Stimulated activated naive CD4-positive, alpha-beta T cell (primary cell): ENCODE measurements around the gene ZNF574.
"Not testable (repeated sequence)": the region's sequence is repeated elsewhere in the genome, so short reads cannot be mapped to it uniquely, and the experiment has no call there.

Source experiments
- DNase-seq, 6 experiments: peaks; one replicate each; lab custom pipeline; 2025; lab: John Stamatoyannopoulos, UW

Gene ZNF574

DNA sequence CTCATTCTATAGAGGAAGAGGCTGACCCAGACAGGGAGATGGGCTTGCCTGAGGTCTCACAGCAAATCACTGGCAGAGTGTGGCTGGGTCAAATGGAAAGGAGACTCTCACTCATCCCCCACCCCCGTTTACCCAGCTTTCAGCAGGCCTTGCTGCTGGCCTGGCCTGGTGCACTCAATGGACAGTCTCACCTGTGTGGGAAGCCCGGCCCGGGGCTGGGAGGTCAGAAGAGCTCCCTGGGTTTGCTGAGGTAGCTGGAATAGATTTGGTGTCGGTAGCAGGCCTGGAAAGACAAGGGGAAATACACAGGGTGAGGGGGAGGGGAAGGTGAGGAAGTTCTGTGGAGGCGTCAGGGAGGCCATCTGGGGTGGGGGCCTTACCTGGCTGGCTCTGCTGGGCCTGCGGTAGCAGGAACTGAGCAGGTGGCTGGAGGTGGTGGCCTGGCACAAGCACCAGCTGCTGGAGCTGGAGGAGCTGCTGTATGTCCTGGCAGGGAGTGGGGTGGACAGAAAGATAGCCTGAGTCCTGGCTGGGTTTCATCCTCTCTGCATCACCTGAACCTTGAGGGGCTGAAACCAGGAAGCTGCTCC lies 23.5 kb downstream of the ZNF574 start:
- DNase-seq = no peak

DNA sequence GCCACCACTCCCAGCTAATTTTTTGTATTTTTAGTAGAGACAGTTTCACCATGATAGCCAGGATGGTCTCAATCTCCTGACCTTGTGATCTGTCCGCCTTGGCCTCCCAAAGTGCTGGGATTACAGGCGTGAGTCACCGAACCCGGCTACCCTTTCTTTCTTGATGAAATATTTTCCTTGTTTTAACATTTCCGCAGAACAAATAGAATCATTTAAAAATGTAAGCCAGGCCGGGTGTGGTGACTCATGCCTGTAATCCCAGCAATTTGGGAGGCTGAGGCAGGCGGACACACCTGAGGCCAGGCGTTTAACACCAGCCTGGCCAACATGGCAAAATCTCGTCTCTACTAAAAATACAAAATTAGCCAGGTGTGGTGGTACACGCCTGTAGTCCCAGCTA lies 24.3 kb downstream of the ZNF574 start:
- DNase-seq = not testable (repeated sequence)

DNA sequence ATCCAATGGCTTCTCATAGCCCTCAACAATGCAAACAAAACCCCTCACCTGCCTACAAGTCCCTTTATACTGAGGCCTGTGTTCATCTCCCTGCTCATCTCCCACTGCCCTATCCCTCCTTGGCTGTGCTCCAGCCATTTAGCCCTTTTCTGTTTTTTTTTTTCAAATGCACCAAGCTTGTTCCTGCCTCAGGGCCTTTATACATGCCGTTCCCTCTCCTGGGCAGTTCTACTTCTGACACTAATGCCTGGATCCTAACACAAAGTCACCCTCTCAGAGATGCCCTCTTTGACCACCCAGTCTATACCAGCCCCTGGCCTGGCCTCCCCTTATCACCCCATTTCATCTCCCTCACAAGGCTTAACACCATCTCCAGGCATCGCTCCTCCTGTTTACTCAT lies 26.9 kb downstream of the ZNF574 start:
- DNase-seq = no peak

DNA sequence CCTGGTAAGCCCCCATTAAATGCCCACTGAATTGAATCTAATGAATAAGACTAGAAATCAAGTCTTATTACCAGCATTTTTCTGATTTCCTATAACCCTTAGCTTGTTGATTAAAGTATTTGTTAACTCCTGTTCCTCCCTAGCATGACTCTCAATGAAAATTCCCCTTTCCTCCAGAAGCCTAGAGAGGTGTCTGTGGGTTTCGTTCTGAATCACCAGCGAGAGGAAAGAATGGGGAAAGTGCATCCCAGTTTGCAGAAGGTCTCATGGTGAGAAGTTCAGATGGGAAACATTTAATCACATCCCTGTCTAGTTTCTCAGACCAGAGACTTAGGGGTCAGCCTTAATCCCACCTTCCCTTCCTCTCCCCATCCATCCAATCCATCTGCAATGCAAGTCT lies 29.4 kb downstream of the ZNF574 start:
- no peak for DNase-seq

DNA sequence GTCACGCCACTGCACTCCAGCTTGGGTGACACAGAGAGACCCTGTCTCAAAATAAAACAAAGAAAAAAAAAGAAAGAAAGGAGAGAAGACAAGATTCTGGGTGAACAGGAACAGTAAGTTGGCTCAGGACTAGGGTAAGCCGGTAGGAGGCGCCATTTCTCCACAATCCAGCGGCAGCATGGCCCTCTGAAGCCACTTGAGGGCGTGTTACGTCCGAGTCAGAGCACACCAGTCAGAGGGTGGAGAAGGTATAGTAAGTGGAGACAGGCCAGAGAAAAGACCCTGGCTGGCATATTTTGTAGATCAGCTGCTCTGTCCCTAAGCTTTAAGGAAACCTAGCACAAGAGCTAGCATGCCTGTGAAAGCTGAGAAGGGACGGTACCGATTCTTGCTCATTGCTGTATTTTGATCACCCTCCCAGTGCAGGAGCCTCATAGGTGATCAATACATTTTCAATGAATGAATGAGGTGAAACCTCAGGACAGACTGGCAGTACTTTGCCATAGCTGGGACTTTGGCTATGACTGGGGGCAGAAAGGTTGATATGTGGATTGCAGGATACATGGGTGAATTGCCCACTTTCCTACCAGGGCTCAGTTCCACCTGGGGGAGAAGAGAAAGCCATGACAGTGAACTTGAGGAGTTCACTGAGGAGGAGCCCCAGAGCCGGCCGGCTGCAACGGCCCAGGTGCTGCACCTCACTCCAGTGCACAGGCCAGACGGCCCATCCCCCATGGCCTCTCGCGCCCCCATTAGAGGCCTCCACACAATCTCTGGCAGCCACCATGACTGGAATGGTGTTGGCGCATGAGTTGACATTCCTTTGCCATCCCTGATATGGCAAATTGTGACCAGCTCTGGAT lies 32.8 kb downstream of the ZNF574 start:
- peak; percentile 75 to 91 (median 82) for DNase-seq

DNA sequence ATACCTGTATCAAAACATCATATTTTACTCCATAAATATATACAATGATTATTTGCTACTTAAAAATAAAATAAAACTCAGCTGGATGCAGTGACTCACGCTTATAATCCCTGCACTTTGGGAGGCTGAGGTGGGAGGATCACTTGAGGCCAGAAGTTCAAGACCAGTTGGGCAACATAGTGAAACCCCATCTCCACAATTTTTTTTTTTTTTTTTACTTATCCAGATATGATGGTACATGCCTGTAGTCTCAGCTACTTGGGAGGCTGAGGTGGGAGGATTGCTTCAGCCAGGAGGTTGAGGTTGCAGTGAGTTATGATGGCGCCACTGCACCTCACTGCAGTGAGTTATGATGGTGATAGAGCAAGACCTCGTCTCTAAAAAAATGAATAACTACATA lies 33.9 kb downstream of the ZNF574 start:
- no peak for DNase-seq

DNA sequence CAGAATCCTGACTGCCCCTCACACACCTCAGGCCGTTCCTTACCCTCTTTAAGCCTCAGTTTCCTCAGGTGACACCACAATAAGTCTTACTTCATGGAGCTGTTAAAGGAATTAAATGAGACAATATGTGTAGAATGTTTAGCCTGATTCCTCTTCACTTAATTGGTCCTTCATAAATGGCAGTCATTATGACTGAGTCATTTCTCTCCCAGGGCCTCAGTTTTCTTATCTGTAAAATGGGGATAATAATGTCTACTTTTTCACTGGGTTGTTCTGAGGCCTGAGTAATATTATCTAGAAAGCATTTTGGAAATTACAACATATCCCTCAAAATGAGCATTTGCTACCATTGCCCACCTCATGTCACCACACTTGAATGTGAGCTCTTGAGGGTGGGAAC lies 34.7 kb downstream of the ZNF574 start:
- no peak for DNase-seq

DNA sequence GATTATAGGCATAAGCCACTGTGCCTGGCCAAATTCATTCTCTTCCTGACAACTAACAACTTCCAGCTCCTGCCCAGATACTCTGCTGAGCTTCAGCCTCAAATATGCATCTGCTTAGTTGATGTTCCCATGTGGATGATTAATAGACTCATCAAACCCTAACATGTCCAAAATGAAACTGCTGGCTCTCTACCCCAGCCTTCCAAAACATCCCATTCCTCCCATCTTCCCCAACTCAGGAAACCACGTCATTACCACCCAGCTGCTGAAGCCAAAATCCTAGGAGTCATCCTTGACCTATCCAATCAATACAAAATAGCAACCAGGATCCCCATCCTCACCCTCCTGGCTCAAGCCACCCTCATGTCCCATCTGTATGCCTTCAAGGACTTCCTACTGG lies 35.4 kb downstream of the ZNF574 start:
- no peak for DNase-seq

DNA sequence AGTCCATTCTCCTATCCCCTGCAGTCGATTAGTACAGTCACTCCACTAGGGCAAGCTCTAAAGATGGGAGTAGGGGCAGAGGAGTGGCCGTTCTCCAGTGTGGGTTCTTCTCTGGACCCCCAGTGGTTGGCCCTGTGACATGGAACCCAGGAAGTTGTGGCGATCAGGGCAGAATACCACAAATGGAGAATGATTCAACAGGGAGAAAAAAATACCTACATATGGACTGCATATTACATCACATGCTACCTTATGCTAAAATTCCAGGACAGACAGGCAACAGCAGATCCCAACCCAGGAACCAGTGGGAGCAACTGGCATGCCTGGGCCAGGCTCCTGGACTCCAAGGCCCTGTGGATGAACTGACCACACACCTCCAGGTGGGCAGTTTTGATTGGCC lies 35.8 kb downstream of the ZNF574 start:
- DNase-seq = no peak

DNA sequence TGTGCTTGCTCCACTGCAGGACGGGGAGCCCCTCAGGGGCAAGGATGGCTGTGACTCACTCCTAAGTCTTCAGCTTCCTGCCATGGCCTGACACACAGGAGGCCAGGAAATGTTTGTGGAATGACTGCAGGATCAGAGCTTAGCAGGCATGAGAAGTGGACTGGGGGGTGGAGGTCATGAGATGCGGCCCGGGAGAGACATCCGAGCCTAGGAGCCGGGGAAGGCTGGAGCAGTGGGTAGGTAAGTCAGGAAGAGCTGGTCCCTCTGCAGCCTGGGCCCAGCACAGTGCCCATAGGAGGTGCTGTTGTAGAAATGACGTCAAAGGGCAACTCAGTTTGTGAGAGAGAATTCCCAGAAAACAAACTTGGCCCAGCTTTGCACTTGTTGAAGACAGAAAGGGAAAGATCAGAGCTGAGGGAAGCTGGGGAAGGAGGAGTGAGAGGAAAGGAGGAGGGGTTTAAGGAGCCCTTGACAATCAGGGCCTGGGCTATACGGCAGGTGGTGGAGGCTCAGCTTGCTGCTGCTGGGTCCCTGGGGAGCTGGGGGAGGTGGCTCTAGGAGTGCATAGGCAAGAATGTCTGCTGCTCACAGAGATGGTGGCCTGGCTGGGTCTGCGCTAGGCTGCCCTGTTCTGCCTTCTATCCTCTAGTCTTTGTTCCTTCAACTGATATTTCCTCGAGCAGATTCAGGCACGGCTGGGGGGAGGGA lies 37.8 kb downstream of the ZNF574 start:
- DNase-seq = no peak

DNA sequence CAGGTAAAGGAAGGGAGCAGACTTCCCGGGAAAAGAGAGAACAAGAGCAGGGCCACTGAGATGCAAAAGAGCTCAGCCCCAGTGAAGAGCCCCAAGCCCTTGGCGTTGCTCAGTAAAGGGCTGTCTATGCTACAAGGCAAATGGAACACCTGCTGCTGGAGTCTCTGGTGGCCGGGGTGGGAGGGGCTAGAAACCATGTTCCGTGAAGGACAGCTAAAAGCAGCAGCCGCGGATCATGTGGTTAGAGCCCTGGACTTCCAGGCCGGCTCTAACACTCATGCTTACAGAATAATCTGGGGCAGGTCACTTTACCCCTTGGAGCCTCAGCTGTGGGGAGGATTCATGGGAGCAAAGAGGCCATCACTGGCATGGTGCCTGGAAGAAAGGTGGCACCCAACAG lies 38.4 kb downstream of the ZNF574 start:
- no peak for DNase-seq

DNA sequence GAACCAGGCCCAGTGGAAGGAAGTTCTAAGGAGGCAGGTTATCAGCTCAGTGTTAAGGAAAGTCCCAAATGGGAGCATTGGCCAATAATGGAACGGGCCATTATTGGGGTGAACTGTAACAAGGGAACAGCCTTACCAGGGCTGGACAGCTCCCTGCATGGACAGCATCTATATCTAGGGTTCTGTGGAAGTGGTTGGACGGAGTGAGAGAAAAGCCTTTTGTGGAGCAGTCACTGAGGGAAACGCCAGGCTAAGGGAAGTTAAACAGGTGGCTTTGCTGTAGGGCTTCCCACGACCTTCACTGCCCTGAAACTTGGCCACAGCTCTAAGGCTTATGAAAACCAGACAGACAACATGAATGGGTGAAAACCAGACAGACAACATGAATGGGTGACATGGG lies 39.3 kb downstream of the ZNF574 start:
- DNase-seq = no peak

DNA sequence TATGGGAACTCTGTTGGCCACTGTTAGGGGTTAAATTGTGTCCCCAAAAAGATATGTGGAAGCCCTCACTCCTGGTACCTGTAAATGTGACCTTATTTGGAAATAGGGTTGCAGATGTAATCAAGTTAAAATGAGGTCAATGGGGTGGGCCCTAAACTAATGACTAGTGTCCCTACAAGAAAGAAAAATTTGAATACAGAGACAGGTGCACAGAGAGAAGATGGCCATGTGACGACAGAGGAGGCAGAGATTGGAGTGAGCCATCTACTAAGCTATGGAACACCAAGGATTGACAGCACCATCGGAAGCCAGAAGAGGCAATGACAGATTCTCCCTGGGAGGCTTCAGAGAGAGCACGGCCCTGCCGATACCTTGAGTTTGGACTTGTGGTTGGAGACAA lies 39.7 kb downstream of the ZNF574 start:
- DNase-seq = no peak

DNA sequence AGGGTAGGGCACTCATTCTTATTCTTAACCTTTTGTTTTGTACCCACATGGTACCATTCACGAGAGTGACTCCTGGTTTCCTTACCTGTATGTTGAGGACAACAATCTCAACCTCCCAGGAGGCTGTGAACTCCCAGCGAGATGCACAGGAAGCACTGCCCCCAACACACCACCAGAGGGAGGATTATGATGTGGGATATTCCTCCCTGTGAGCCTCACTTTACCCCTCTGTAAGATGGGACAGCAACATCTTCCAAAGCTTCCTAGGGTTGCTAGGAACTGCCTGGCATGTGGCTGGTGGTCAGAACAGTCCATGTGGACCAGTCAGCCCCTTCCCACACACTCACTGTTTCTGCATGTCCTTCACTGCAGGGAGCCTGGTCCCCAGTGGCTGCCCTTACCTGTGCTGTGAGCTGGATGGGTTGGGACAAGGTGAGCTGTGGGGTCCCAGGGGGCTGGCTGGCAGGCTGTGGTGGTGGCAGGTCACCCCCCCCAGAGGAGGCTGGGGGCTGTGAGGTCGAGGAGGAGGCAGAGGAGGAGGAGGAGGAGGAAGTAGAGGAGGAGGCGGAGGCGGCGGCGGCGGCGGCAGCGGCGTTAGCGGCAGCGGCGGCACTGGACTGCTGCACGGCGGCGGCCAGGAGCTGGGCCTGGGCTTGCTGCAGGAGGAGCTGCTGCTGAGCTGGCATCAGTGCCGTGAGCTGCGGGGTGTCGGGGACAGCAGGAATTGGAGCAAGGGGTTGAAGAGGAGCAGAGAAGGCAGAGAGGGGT lies 40.5 kb downstream of the ZNF574 start:
- no peak for DNase-seq

DNA sequence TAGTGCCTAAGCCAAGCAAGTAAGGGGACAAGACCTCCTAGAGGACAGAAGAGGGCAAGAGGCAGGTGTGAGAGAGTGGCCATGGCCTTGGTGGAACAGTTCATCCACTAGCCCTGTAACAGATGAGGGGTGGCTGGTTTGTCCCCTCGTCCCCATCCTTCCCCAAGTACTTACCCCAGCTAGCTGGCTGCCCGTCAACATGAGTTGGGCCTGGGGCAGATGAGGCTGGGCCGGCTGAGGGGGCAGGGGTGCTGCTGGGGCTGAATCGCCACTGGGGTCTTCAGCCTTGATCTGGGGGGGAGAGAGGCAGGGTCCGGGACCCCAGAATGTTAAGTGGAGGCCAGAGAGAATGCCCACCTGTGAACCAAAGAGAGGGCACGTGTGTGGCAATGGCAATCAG lies 41.1 kb downstream of the ZNF574 start:
- no peak for DNase-seq

DNA sequence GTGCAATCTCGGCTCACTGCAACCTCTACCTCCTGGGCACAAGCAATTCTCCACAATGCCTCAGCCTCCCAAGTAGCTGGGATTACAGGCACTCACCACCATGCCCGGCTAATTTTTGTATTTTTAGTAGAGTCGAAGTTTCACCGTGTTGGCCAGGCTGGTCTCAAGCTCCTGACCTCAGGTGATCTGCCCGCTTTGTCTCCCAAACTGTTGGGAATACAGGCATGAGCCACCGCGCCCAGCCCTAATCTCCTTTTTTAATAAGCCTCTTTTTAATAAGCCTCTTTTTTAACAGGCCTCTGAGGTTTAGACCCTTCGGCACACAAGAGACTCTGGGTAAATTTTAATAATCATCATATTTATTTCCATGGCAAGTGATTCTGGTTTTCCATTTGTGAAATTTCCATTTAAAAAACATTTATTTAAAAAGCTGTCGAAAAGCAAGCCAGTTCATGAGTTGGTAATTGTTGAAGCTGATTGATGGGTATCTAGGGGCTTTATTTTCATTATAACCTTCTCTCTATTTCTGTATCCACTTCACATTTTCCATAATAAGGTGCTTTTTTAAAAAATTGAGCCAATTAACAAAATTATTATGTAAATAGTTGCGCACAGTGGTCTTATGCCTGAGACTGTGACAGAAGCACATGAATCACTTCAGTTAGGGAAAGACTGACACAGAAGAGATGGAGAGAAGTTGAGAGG lies 44.5 kb downstream of the ZNF574 start:
- no peak for DNase-seq

DNA sequence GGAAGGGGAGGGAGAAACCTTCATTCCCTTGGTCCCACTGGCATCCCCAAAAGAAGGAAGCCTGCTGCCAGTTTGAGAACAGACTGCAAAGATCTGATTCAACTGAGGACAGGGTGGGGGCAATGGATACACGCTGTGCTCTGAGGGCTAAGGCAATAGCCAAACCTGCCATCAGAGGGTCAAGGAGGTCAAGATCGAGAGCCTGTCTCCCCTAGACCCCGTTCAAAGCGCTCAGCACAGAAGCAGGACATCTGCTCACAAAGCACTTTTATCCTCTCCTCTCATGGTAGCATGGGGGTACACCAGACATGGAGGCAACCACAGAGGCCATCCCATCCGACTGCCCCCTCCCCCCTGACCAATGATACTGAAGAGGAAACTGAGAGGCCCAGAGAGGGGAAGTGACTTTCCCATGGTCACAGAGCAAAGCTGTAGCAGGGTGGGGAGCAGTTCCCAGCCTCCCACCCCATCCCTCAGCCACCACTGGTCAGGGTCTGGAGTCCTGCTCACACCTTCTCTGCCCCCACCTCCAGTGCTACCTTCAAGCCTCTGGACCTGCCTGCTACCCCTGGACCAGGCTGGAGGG lies 45.2 kb downstream of the ZNF574 start:
- DNase-seq = no peak

DNA sequence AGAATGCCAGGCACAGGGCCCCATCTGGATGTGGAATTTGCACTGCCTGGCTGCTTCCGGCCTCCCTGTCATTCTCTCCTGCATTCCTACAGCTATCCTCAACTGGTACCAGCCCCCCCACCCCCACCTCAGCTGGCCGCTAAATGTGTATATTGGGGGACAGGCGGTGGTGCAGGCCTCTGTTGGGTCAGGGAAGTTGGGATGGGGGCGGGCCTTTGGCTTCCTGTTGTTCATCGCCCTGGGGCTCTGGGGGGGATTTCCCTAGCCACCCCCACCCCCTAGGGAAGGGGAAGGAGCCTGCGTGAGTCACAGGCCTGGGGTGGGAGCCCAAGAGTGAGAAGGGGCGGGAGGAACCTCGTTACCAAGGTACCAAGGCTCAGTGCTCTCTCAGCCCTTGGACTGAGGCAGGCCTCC lies 45.7 kb downstream of the ZNF574 start:
- peak; percentile 11 to 56 (median 39) for DNase-seq

DNA sequence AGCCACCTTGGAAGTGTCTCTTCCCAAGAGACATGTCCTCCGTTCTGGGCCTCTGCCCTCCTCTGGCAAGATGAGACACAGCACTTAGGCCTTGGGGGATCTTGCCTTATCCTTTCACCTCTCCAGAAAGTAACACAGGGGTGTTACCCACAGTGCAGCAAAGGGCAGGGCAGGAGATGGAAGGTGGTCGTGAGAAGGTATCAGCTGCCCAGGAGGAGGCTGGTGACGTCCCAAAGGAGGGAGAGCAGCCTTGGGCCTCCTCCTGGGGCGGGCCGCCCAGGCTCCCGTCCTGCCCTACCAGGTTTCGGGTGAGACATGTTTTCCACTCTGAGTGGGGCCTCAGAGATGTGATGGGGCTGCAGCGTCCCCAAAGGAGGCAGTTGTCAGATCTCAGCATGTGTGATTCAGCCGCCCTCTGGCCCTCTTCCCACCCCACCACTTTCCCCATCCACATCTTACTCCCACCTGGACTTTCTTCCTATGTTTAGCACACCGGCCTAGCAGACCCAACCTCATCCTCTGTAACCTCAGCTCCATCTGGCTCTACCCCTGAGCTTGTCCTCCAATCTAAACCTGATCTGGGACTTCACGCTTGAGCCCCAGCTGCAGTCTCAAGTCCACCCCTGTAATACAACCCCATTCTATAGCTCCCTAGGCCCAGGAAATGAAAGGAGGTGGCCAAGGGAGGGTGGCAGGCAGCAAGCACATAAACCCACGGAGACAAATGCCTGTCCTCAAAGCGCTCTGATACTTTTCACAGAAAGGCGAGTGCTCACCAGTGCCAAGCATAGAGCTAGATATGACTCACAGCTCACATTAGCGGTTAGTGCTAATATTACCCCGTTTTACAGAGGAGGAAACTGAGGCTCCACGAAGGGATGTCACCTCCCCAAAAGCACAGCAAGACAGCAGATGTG lies 47.0 kb downstream of the ZNF574 start:
- DNase-seq = peak in 1 of 6 experiments; percentile 9

DNA sequence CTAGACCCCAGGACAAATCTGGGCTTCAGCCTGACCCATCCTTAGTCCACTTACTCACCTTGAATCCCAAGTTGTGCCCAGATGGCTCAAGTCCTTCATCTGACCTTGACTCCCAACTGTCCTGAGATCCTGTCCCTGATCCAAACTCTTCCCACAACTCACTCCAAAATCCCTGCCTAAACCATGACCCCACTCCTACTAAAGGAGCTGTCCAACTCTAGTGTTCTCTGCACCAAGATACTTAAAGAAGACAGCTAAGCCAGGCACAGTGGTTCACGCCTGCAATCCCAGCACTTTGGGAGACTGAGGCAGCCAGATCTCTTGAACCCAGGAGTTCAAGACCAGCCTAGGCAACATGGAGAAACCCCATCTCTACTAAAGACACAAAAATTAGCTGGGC lies 47.8 kb downstream of the ZNF574 start:
- DNase-seq = no peak
